NCI-H748 (cell line): ENCODE measurements around the gene APRT.
"Not testable (repeated sequence)": the region's sequence is repeated elsewhere in the genome, so short reads cannot be mapped to it uniquely, and the experiment has no call there.

Experiments
- DNase-seq: peaks from one replicate; lab custom pipeline; 2025; ENCODE audit not compliant: unreplicated experiment; lab: John Stamatoyannopoulos, UW

Gene APRT

DNA sequence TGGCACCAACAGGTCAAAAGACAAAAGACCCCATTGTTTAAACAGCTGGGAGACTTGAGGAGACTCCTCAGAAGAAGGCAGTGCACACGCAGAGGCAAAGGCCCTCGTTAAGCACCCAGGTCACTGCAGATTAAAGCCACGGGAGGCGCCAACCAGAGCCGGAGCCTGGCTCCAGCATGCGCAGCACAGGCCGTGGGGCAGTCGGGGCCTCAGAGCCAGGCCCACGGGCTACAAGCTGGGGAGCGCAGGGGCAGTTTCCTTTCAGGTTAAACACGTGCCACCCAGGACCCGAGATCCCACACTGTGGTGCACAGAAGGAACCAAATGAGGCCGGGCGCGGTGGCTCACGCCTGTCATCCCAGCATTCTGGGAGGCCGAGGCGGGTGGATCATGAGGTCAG, 35.9 kb downstream of the APRT start:
- DNase-seq: no peak

DNA sequence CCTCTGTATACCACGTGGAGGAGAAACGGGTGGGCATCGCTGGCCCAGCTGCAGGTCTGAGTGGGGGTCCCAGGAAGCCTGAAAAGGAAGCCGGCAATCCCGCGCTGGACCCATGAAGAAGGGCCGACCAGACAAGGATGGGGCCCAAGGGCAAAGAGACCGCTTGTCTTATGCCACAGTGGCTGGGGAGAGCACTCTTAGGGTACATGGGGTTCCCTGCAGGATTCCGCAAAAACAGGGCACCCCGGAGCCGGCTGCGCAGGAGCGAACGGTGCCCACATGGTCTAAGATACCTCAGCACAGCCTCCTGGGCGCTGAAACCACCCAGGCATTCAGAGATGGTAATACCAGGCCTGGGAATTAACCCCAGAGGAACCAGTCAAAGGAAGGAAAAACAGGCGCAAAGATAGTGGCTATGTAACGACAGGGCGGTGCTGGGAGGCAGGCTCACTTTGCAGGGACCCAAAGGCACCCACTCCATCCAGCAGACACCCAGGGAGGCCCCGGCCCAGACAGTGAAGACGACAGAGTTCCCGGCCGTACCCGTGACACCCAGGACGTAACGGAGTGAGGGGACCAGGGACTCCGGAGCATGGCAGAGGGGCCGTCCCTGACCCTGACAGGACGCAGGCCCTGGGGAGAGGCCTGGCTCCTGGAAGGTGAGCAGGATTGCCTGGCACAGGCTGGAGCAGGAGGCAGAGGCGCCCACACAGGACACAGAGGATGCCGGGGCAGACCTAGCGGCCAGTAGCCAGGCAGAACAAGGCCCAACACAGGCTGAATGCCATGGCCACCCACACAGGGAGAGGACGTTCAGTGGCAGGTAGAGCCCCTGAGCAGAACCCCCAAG, 37.0 kb downstream of the APRT start:
- DNase-seq: no peak

DNA sequence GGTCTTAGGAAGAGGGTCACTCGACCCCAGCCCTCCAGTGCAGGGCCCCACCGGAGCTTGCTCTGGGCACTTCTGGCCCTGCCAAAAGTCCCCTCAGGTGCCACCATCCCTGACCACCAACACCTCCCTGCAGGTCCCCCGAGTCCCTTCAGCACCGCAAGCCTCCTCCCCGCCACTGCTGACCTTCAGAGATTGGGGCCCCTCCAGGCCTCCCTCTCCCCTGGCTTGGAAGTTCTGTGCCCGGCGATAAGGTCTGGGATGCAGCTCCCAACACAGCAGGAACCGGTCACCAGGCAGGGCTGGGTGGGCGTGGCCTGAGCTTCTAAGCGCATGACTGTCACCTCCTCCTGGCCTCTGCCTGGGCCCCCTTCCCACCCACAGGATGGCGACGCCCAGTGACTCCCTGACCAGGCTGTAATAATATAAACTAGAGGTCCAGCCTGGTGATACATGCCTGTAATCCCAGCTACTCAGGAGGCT, 37.9 kb downstream of the APRT start:
- no peak for DNase-seq

DNA sequence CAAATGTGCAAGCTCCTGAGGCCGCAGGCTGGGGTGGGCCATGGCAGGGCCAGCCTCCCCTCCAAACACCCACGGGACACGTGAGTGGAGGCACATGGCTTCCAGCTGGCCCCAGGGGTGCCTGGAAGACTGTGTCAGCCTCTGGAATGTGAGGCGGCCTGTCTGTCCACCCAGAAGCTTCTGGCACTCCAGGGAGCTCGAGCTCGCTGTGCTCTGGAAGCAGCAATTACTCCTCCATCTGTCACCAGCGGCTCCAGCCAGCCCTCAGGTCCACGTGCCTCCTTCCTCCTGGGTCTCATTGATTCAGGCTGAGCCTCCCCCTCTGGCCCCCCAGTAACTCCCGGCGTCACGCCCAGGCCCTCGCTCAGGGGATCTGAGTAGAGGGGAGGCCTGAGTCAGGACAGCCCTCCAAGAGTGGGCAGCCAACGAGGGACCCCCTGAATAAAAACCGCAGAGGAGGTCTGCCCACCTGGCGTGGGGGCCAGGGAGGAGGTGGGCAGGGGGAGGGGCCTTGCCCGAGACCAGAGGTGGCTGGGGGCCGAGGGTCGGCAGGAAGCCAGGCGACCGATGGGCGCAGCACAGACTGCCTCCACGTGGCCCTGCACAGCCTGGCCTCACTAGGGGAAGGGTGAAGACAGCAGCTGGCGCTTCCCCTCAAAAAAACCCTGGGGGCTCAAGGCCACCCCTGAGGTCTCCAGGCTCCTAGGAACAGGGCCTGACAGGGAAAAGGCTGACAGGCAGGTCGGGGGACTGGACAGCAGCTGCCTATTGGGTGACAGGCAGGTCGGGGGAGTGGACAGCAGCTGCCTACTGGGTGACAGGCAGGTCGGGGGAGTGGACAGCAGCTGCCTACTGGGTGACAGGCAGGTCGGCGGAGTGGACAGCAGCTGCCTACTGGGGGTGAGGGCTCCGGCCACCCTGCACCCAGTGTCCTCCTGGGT, 38.6 kb downstream of the APRT start:
- DNase-seq: no peak

DNA sequence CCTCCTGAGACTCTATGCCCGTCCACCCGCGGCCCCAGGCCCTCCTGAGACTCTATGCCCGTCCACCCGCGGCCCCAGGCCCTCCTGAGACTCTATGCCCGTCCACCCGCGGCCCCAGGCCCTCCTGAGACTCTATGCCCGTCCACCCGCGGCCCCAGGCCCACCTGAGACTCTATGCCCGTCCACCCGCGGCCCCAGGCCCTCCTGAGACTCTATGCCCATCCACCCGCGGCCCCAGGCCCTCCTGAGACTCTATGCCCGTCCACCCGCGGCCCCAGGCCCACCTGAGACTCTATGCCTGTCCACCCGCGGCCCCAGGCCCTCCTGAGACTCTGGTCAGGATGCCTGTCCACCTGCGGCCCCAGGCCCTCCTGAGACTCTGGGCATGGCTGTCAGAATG, 39.9 kb downstream of the APRT start:
- not testable (repeated sequence) for DNase-seq

DNA sequence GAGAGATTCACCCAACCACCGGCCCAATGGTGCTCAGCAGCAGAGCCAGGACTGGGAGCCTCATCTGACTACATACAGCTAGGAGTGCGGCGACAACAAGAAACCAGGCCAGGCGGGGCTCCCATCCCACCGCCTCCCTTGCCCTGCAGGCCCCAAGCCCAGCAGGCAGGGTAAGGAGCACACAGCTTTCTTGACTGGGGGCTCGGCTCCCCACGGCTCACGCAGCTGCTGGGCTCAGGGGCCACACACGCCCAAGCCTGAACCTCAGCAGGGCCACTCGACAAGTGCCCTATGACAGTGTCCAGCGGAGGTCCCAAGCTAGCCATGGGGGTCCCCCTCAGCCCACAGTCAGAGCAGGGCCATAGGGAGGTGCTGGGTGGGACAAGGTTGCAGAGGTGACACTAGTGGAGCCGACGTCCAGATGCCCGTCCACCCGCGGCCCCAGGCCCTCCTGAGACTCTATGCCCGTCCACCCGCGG, 40.4 kb downstream of the APRT start:
- no peak for DNase-seq

DNA sequence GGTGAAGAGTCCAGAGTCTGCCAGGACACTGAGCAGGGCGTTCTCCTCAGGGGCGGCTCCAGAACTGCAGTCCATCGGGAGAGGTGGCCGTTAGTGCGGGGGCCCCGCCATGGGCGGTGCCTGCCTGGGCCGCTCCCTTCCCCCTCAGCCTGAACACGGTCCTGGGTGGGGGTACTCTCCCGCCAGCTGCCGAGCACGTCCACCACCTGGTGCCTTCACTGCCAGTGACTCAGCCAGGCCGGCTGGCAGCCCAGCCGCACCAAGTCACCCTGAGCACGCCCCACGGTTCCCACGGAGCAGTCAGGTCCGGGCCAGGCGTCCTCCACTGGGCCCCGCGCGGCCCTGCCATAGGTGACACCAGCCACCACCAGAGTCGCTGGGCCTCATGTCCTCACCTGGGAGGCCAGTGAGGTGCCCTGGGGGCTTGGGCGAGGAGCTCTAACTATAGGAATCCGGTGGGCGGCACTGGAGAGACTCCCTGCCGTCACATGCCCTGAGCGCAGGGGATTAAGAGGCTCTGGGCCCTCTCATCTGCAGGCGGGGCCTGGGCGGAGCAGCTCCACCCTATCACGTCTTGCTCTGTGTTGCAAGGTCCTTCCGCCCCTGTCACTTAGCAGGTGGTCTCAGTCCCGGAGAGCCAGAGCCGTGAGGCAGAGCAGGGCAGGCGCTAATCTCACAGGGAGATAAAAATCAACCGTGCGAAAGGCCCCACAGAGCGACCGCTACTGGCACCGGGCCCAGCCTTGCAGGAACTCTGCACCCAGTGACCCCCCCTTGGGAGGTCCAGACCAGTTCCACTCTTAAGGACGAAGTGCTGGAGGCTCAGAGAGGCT, 41.1 kb downstream of the APRT start:
- no peak for DNase-seq

DNA sequence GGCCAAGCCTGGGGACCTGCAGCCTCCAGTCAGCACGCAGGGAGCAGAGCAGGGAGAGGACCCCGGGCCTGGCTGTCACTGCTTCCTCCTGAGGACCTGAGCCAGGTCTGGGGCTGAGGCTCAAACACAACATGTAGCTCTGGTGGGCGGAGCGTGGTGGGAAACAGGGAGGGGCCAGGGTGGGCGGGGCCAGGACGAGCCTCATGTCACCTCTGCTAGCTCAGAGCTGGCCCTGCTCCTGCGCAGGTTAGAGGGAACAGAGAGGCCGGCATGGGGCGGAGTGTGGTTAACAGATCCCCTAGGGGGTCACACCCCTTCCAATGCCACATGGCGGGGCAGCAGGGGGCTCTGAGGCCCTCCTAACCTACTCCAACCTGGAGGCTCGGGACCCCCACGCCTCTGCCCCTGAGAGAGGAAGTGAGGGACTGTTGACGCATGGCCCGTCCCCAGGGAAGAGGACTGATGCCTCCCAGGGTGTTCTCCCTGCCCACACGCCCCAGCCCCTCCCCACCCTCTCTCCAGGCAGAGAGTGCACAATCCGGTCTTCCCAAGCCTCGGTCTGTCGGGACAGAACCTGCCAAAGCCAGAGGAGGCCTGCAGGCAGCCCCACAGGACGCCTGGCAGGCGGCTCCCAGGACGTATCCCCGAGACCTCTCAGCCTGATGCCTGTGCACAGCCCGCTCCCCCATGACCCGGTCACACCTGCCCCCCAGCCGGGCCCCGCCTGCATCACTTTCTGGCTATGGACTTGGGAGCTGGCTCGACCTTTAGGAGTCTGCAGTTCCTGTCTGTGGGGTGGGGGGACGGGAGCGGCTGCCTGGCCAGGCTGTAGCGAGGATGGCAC, 41.9 kb downstream of the APRT start:
- DNase-seq: no peak

DNA sequence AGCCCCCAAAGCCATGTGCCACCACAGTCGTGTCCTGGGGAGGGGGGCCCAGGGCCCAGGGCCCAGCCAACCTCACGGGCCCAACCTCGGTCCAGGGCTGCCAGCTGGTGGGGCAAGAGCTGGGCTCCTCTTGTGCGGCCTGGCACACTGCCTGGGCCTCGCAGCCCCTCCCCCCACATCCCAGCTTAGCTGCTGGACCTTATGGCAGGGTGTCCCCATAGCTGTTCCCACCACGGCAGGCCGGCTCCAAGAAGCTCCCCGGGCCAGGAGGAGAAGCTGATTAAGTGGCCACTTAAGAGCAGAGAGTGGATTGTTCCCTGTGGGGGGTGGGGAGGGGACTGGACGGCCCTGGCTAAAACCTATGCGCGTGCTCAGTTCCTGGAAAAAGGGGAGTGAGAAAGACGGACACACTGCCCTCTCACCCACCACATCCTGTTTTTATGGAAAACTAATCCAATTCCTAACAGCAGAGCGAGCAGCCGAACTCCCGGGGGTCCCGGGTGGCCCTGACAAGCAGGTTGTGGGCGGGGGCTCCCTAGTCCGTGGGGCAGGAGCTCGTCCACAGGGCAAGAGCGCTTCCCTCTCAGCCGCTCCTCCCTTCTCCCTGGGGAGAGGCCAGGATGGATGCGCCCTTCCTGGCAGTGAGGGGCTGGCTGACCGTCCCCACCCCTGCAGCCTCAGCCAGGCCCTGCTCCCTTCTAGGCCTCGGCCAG, 43.5 kb downstream of the APRT start:
- no peak for DNase-seq

DNA sequence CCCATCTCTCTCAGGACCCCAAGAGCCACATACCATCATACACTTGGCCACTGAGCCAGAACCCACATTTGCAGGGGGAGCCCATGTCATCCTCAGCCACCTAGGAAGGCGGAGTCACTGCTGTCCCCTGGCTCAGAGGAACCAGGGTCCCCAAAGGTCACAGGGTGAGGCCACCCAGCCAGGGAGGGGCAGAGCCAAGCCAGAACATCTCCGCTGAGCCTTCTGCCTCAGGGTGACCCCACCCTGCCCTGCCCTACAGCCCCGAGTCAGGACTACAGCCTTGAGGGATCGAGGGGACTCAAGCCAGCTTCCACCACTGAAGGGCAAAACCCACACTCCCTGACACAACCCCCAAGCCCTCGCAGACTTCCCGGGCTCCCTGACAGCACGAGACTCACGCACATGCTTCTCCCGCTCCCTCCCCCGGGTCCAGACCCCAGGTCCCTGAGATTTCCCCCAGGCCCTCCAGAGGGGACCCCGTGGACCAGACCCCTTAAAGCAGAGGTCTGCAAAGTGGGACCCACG, 44.1 kb downstream of the APRT start:
- no peak for DNase-seq

DNA sequence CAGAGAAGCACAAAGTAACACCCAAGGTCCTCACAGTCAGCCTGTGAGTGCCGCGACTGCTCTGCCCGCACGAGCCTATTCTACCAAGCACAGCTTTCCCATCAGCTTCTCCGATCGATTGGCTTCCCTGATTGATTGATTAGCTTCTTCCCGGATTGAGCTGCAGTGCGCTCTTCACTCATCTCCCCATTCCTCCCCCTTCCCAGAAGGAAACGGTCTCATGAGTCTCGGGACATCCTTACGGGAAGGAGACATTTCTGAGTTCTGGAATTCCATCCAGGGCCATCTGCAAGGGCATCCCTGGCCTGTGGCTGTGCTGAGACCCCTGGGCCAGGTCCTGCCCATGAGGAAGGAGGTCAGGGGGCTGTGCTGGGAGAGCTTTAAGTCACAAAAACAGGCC, 44.8 kb downstream of the APRT start:
- DNase-seq: no peak

DNA sequence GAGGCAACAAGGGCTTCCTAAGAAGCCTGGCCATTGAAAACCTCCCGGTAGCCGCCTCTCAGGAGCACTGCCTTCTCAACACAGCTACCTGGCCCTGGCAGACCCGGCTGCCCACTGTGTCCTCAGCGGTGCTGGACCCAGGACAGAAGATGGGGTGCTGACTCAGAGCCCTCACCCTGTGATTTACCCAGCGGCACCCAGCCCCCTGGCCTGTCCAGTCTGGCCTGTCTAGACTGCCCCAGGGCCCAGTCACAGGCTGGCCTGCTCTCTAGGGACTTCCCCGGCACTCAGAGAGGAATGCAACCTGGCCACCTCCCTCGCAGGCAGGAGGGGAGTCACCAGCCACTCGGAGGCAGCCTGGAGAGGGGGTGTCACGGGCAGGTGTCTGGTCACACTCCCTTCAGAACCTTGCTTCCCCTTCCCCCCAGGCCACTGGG, 46.8 kb downstream of the APRT start:
- no peak for DNase-seq

DNA sequence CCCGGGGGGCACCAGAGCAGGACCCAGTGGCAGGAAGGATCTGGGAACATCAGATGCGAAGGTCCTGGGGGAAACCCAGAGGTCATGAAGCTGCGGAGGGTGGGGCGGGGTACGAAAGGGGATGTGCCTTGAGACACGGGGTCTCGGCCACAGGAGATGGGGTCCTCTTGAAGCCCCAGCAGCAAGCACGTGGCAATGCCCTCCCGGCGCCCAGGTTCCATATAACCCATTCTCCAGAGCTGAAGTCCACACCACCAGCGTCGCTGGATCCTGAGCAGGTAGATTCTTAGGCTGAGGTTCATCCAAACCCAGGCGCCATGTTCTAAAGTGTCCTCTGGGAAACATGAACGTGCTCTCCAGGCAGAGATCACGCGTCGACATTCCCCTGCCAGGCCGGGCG, 47.6 kb downstream of the APRT start:
- no peak for DNase-seq

DNA sequence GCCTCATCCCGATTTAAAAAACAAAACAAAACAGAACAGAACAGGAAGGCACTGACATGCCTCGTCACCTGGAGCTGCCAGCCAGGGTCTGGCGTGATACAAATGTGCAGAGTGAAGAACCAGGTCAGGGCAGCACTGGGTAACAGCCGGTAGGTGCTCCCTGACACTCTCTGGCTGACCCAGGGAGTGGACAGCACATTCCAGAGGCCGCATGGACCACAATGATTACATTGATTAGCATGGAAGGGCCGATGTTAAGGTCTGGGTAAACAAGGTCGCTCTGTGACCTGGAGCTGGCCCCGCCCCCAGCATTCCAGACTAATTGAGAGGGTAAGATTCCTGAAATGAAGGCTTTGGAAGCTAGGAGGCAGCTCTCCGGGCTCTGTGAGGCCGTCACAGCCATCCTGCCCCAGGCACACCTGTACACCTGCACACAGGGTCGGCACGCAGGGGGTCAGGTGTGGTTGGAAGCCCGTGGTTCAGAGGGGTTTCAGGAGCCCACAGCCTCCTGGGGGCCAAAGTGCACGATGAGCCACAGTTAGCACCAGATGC, 48.1 kb downstream of the APRT start:
- DNase-seq: no peak

DNA sequence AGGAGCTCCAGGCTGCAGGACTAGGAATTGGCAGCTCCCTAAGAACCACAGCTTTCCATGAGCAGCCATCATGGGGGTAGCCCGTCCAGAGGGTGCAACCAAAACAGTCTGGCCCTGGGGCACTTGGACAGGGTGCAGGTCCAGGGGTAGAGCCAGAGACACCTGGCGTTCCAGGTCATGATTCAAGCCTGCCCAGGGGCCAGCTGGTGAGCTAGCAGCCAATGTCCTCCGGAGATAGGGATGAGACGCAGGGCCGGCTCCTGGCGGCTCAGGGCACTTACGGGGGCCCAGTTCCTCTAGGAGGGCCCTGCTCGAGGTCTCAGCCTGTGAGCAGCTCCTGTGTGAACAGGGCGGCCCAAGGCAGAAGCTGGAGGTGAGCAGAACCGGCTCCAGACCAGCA, 48.8 kb downstream of the APRT start:
- no peak for DNase-seq

DNA sequence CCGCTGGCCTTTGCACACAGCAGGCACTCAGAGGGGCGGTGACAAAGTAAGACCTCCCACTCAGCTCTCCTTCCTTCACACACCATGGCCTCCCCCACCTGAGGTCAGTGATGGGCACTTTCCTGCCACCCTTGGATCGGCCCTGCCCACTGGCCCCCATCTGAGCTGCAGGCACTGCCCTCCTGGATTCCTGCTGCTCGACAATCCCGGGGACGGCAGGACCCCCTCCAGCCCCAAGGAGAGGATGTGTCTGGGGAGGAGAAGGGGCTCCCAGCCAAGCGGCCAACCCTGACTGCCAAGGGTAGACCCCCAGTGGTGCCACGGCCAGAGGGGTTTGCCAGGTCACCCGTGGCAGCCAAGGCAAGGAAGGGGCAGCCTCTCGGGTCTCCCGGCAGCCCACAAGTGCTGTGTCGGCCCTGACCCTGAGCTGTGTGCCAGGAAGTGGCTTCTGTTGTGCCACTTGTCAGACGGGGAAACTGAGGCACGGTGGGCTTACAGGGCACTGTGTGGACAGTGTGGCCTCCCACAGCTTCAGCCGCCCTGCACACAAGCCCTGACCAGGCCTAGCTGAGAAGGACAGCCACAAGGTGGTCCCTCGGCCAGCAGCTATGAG, 49.4 kb downstream of the APRT start:
- no peak for DNase-seq

DNA sequence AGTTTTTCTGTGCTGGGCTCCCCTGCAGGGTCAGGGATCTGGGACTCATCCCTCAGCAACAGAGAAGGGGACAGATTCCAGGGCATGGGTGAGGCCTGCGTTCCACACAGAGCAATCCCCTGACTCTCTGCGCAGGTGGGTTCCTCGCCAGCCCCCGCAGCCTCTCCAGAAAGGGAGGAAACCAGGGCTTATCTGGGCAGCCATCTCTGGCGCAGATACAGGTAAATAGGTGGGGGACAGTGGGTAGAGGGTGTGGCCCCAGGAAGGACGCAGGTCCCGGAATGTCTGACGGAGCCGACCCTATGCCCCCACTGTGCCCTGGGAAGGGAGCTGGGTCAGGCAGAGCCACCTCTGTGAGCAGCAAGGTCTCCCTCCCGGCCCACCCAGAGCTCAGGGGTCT, 49.9 kb downstream of the APRT start:
- DNase-seq: no peak

DNA sequence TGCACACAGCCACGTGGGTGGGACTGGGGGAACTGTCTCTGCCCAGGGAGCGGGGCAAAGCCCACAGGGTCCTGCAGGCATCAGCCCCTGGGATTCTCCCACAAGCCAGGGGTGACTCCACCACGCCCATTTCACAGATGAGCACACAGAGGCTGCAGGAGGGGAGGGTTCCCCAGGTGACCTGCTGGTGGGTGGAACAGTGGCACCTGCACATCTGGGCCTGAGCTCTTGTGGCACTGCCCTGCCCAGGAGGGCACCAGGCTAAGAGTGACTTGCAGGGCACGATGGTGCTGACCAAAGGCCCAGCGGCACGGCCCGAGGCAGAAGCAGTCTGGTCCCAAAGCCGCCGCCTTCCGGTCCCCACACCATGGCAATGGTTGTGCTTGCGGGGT, 50.6 kb downstream of the APRT start:
- no peak for DNase-seq
